Gastroesophageal sphincter (tissue), 4 donors: Measurements from ENCODE around the gene EPB41L4A. TPM values are rescaled to one million over a fixed set of nuclear protein-coding genes. Genes with fewer than 3 reads are reported as not detected.

Experiments
- ATAC-seq: fragments of 150-250 bp; one replicate; pipeline ENCODE4 v1.9.1; 2016; ENCODE audit warnings: mild to moderate bottlenecking, moderate library complexity
- H3K27ac ChIP-seq, 4 donors: fragments of 200-600 bp; sonication (generic) in 3 of 4; 1 replicate in 3 of 4; 2 replicates in 1 of 4; pipeline ENCODE4 v1.5.1; 2016 to 2019
- H3K27me3 ChIP-seq: fragments of 200-600 bp; sonication (generic); one replicate; pipeline ENCODE4 v1.5.1; 2019
- H3K36me3 ChIP-seq, 2 donors: fragments of 200-600 bp; sonication (generic); one replicate each; pipeline ENCODE4 v1.5.1; 2019; ENCODE audit warnings: control low read depth in 1 of 2
- H3K4me1 ChIP-seq, 3 donors: fragments of 200-600 bp; sonication (generic); 1 replicate in 2 of 3; 2 replicates in 1 of 3; pipeline ENCODE4 v1.5.1; 2016 to 2019; ENCODE audit warnings: control low read depth in 2 of 3
- H3K4me3 ChIP-seq, 2 donors: fragments of 200-600 bp; sonication (generic); one replicate each; pipeline ENCODE4 v1.5.1; 2019; ENCODE audit warnings: mild to moderate bottlenecking in 1 of 2, moderate library complexity in 1 of 2
- H3K9me3 ChIP-seq, 3 donors: fragments of 200-600 bp; sonication (generic); one replicate each; pipeline ENCODE4 v1.5.1; 2017 to 2019; ENCODE audit warnings: control low read depth in 2 of 3
- EP300 ChIP-seq: sonication (generic); formaldehyde crosslinking; IDR thresholded peaks from one replicate; pipeline ENCODE4 v1.6.1; 2017; ENCODE audit warnings: antibody characterized with exemption, mild to moderate bottlenecking
- POLR2A ChIP-seq, 2 donors: fragments of 450-650 bp; IDR thresholded peaks; one replicate each; pipeline ENCODE4 v1.6.1; 2017; ENCODE audit warnings: antibody characterized with exemption in 2 of 2, mild to moderate bottlenecking in 2 of 2, moderate library complexity in 1 of 2
- POLR2AphosphoS5 ChIP-seq: sonication (generic); formaldehyde crosslinking; IDR thresholded peaks from one replicate; pipeline ENCODE4 v1.6.1; 2017; ENCODE audit warnings: antibody characterized with exemption
- WGBS, 2 donors: methylation state at CpG; one replicate each; pipeline ENCODE4 v1.1.5; 2018; ENCODE audit warnings: low coverage in 1 of 2; 5-methylcytosine and 5-hydroxymethylcytosine counted together
- total RNA-seq, 4 donors: library from RNA; depleted of rRNA; stranded (reverse); fragments of >200 nt; gene quantifications; one replicate each; pipeline ENCODE4 v1.1.0, GENCODE V29; 2016
- TF ChIP-seq, protein P1 (sequence below), 4 experiments: fragments of 200-600 bp in 2 of 4; fragments of 450-650 bp in 2 of 4; sonication (generic) in 1 of 4; IDR thresholded peaks; one replicate each; pipeline ENCODE4 v1.5.1; 2017 to 2019; ENCODE audit warnings: antibody characterized with exemption in 4 of 4, mild to moderate bottlenecking in 2 of 4, moderate library complexity in 2 of 4

The EPB41L4A gene
- total RNA-seq, 4 donors from 2014 or later: 4.3 to 28.7 (median 12.6) TPM

DNA sequence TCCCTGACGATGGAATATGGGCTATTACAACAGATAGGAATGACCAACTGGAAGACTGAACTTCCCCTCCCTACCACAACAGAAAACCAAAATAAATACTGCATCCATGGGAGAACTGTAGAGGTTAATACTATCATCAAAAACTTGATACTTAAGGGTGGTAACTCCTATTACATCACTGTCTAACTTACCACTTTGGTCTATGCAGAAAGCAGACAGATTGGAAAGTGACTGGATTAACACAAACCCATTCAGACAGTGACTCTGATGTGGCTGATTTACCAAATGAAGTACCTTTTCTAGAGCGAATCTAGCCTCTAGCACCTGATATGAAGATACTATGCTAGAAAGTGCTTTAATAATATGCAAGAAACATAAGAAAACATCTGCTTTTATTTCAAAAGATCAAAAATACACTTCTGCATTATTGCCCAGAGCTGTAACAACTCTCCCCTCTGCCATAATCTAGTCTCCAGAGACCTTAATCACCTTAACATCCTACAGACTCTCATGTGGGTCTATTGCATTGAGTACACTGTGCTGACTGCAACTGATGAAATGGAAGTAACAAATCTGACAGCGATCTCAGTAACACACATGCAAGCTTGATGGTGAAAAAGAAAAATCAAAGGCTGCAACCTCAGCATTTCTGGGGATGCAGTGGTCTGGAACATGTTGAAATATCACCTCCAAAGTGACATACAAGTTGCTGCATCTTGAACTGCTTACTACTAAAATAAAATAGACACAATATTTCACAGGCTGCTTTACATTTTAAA is 62.7 kb downstream of the EPB41L4A start:
- Histone ChIP-seq H3K36me3 (no peaks in the 10 kb centered on the region), H3K9me3 (no peaks in the 10 kb centered on the region), H3K27ac (no peak overlapping the region), H3K27me3 (no peaks in the 10 kb centered on the region), H3K4me1 (peaks cover 0 to 3% (median 0%) of the 10 kb centered on the region in 3 donors), H3K4me3 (no peak overlapping the region)
- no peak for ATAC-seq
- 92 to 100% methylated on average over 3 of the region's 3 CpGs for WGBS, 2 donors
- no peak for TF ChIP-seq POLR2AphosphoS5
- no peak for TF ChIP-seq POLR2A (IDR thresholded peaks at IDR 0.05)
- TF ChIP-seq, protein P1, sequence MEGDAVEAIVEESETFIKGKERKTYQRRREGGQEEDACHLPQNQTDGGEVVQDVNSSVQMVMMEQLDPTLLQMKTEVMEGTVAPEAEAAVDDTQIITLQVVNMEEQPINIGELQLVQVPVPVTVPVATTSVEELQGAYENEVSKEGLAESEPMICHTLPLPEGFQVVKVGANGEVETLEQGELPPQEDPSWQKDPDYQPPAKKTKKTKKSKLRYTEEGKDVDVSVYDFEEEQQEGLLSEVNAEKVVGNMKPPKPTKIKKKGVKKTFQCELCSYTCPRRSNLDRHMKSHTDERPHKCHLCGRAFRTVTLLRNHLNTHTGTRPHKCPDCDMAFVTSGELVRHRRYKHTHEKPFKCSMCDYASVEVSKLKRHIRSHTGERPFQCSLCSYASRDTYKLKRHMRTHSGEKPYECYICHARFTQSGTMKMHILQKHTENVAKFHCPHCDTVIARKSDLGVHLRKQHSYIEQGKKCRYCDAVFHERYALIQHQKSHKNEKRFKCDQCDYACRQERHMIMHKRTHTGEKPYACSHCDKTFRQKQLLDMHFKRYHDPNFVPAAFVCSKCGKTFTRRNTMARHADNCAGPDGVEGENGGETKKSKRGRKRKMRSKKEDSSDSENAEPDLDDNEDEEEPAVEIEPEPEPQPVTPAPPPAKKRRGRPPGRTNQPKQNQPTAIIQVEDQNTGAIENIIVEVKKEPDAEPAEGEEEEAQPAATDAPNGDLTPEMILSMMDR (IDR thresholded peaks at IDR 0.05): no peak

DNA sequence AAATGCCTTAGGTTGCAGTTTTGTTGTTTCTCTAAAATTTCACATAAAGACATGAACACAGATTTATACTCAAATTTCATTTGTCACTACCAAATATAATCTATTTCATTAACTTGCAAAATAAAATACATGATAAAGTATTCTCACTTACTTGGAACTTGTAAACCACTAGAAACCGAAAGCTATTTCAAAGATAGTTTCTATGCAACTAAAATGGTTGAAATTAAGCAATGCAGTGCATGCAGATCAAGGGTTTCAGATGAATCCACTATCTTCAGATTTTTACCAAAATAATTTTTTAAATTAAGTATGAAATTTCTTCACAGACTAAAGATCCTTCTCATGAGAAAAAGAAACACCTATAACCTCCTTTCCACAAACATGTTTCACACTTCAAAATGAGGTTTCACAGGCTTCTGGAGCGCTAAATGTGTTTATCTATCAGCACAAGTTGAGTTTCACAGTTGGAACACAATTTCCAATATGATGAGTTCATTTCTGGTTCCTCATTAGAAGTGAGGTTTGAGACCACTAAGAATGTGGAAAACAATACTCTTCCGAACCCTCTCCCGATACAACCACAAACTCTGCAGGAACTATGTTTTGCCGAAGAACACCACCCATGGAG is 63.9 kb downstream of the EPB41L4A start:
- ATAC-seq: no peak
- Histone ChIP-seq H3K4me3 (no peak overlapping the region), H3K27me3 (no peaks in the 10 kb centered on the region), H3K36me3 (no peaks in the 10 kb centered on the region), H3K27ac (no peak overlapping the region), H3K4me1 (peaks cover 0 to 5% (median 0%) of the 10 kb centered on the region in 3 donors), H3K9me3 (no peaks in the 10 kb centered on the region)
- no peak for TF ChIP-seq POLR2A (IDR thresholded peaks at IDR 0.05)
- 64 to 79% methylated on average over 5 of the region's 5 CpGs for WGBS, 2 donors

DNA sequence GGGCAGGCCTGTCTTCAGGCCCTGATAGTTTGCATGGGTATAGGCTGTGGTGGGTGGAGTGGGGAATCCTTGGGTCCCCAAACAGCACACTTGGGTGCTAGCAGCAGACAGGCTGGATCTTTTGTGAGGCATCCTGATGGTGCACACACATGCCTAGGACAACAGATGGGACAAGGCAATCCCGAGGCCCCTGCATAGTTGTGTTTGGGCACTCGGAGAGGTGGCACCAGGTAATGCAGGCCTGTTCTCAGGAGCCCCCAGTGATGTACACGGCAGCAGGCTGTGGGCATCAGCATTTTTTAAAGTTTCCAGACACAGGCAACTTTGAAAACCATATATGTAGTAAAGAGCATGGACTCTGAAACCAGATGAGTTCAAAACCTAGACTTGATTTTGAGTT is 65.4 kb downstream of the EPB41L4A start:
- no peaks in the 10 kb centered on the region for H3K9me3 ChIP-seq
- H3K27ac ChIP-seq: no peak overlapping the region
- H3K4me3 ChIP-seq: no peak overlapping the region
- TF ChIP-seq, protein P1 (IDR thresholded peaks at IDR 0.05): no peak
- no peak for TF ChIP-seq POLR2A (IDR thresholded peaks at IDR 0.05)
- no peak for TF ChIP-seq POLR2AphosphoS5
- TF ChIP-seq EP300: no peak
- no peak for ATAC-seq
- peaks cover 0 to 5% (median 0%) of the 10 kb centered on the region in 3 donors for H3K4me1 ChIP-seq
- 100% methylated on average over 2 of the region's 3 CpGs; no CpG with 5 or more reads in 1 of the 2 donors for WGBS, 2 donors
- no peaks in the 10 kb centered on the region for H3K27me3 ChIP-seq
- H3K36me3 ChIP-seq: no peaks in the 10 kb centered on the region

DNA sequence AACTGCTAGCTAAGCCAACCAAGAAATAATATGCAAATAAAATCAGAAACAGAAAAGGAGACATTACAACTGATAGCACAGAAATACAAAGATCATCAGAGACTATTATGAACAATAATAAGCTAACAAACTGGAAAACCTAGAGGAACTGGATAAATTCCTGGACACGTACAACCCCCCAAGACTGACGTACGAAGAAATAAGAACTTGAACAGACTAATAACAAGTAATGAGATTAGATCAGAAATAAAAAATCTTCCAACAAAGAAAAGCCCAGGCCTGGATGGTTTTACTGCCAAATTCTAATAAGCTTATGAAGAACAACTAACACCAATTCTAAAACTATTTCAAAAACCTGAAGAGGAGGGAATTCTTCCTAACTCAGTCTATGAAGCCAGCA is 67.9 kb downstream of the EPB41L4A start:
- Histone ChIP-seq H3K27ac (no peak overlapping the region), H3K36me3 (no peaks in the 10 kb centered on the region), H3K9me3 (no peaks in the 10 kb centered on the region), H3K4me3 (no peak overlapping the region), H3K4me1 (peaks cover 0 to 5% (median 0%) of the 10 kb centered on the region in 3 donors), H3K27me3 (no peaks in the 10 kb centered on the region)
- no peak for TF ChIP-seq EP300
- no peak for ATAC-seq
- WGBS, 2 donors: 65 to 80% methylated on average over 1 to 3 of the region's 3 CpGs

DNA sequence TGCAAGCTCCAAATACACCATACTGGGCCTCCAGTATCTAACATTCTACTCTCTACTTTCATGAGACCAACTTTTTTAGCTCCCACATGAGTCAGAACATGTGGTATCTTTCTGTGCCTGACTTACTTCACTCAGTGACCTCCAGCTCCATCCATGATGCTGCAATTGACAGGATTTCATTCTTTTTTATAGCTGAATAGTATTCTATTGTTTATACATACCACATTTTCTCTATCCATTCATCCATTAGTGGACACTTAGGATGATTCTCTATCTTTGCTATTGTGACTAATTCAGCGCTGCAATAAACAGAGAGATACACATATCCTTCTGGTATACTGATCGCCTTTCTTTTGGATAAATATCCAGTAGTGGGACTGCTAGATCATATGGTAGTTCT is 68.5 kb downstream of the EPB41L4A start:
- Histone ChIP-seq H3K4me3 (no peak overlapping the region), H3K27me3 (no peaks in the 10 kb centered on the region), H3K27ac (no peak overlapping the region), H3K4me1 (peaks cover 0 to 5% (median 0%) of the 10 kb centered on the region in 3 donors), H3K9me3 (no peaks in the 10 kb centered on the region), H3K36me3 (no peaks in the 10 kb centered on the region)
- no peak for ATAC-seq
- no peak for TF ChIP-seq POLR2A (IDR thresholded peaks at IDR 0.05)
- 83% methylated on average over 2 of the region's 2 CpGs; no CpG with 5 or more reads in 1 of the 2 donors for WGBS, 2 donors

DNA sequence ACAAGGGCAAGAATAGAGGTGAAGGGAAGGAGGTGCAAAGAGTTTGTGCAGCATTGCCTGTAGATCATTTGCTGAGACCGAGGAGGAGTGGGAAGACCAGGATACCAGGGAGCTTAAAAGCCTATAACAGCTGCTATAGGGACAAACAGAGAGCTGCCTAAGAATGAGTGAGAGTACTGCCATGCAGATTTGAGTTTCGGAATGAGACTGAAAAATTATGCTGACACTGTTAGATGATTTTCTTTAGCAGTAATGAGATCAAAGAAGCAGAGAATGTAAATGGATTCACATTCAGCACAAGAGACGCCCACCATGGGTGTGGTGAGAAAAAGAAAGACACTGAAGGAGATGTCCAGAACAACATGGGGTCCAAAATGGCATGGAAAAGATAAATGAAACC is 69.7 kb downstream of the EPB41L4A start:
- Histone ChIP-seq H3K27ac (no peak overlapping the region), H3K27me3 (no peaks in the 10 kb centered on the region), H3K4me1 (peaks cover 0 to 5% (median 0%) of the 10 kb centered on the region in 3 donors), H3K4me3 (no peak overlapping the region), H3K9me3 (no peaks in the 10 kb centered on the region), H3K36me3 (no peaks in the 10 kb centered on the region)
- ATAC-seq: no peak
- WGBS, 2 donors: 83% methylated on average over 2 to 3 of the region's 3 CpGs
- TF ChIP-seq POLR2AphosphoS5 (no peak), POLR2A (IDR thresholded peaks at IDR 0.05) (no peak), EP300 (no peak)
- TF ChIP-seq, protein P1 (IDR thresholded peaks at IDR 0.05): no peak
